ENCODE measurements around the gene IER3.

The IER3 gene

DNA sequence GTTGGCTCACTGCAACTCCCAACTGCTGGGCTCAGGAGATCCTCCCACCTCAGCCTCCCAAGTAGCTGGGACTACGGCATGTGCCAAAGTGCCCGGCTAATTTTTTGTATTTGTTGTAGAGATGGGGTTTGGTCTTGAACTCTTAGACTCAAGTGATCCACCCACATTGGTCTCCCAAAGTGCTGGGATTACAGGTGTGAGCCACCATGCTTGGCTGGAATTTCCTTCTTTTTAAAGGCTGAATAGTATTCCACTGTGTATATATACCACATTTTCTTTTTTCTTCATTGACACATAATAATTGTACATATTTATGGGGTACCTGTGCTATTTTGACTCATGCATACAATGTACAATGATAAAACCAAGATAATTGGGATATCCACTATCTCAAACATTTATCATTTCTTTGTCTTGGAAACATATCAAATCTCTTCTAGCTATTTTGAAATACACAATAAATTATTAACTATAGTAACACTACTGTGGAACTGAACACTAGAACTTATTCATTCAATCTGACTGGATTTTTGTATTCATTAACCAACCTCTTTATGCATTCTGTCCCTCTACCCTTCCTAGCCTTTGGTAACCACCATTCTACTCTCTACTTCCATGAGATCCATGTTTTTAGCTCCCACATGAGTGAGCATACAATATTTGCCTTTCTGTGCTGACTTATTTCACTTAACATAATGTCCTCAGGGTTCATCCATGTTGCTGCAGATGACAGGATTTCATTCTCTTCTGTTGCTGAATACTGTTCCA is 35.1 kb downstream of the IER3 start:
- no peak for DNase-seq (ENCODE audit: low read depth in 2 of 2, low spot score in 1 of 2)

DNA sequence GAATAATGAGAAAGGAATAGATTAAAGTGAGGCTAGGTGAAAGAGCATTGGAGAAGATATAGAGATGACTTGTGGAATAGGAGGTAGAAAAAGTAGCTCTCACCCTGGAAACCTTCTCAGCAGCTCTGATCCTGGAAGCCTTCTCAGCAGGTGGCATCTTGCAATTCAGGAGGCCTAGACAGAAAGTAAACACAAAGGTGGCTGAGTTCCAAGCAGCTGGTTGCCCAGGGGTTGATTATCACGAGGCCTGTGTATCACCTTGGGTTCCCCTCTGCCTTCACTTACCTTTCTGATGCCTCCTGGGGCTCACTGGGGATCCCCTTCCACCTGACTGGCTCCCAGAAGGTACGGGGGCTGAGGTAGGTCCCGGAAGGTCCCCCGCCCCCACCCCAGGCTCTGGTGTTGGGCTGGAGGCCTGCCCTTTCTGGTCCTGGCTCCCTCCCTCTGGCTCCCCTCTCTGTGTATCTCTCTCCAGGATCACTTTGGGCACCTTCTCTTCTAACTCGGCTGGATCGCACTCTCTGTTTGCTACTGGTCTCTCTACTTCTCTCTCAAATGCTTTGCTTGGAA is 37.0 kb downstream of the IER3 start:
- DNase-seq (ENCODE audit: low read depth in 2 of 2, low spot score in 1 of 2): no peak

DNA sequence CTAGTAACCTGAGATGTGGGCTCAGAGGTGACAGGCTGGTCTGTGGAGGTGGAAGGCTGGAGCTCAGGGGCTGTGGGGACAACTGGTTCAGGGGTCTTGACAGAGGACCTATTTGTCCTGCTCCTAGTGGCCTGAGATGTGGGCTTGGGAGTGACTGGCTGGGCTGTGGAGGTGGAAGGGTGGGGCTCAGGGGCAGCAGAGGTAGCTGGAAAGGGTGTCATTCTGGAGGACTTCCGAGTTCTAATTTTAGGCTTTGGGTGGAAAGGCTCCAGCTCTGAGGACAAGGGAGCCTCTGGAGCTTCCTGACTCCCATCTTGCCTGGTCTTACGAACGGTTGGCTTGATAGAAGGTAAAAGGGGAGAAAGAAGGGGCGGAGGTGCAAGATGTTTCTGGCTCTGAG is 38.7 kb downstream of the IER3 start:
- DNase-seq (ENCODE audit: low read depth in 2 of 2, low spot score in 1 of 2): no peak

DNA sequence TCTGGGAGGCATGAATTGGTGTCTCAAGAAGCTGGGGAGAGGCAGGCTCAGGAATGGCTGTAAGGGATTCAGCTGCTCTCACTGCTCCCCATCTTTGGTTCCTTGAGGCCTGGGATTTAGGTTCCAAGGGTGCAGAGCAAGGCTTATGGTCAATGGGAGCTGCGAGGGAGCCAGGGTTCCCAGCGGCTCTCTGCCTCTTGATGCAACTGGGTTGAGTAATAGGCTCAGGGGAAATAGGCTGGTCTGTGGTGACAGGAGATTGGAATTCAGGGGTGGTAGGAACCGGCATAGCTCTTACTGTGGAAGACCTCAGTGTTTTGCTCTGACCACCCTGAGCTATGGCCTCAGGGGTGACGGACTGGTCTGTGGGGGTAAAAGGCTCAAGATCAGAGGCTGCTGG is 40.5 kb downstream of the IER3 start:
- no peak for DNase-seq (ENCODE audit: low read depth in 2 of 2, low spot score in 1 of 2)

DNA sequence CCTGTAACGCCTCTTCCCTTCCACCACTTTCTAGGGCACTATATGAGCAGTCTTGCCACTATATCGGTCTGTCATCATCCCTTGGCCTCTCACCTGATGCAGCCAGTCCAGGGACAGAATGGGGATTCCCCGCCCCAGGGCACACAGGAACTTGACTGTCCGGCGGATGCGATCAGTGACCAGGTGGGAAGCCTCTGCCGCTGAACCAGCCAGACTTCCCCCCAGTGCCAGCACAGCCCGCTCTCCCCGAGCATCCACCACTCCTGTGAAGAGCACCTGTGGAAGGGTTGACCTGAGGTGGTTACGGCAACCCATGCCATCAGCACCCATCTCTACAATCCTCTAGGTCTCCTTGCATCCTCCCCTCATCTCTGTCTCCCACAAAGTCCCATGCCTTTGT is 41.3 kb downstream of the IER3 start:
- no peak for DNase-seq (ENCODE audit: low read depth in 2 of 2, low spot score in 1 of 2)

DNA sequence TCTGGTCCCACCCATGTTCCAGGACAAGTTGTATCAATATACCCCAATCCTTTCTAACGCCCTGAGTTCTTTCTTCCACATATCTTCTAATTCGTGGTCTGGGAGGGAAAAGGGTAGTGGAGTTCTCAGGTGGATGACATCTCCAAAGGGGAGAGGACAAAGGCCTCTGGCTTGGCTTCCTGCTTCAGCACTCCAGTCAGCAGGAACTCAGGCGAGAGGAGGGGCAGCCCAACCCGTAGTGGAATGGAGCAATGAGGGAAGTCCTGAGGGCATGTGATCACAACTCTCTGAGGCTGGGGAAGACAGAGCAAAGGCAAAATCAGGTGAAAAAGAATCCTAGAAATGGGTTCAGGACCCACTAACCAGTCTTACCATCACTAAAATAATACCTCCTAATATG is 44.0 kb downstream of the IER3 start:
- no peak for DNase-seq (ENCODE audit: low read depth in 2 of 2, low spot score in 1 of 2)

DNA sequence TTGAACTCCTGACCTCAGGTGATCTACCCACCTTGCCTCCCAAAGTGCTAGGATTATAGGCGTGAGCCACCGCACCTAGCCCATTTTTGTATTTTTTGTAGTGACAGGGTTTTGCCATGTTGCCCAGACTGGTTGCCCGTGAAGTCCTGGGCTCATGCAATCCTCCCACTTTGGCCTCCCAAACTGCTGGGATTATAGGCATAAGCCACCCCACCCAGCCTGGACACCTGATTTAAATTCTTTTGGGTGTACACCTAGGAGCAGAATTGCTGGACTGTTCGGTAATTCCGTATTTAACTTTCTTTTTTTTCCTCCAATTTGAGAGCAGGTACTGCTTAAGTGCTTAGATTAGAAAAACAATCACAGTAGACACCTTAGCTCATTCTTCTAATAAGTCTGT is 47.9 kb downstream of the IER3 start:
- DNase-seq (ENCODE audit: low read depth in 2 of 2, low spot score in 1 of 2): no peak
